Neutrophil (primary cell): Measurements from ENCODE around the gene PCSK6.

ENCODE experiments used
- H3K27ac ChIP-seq: fragments of 200-600 bp; sonication (generic); 2 replicates; pipeline ENCODE4 v1.5.1; 2016; ENCODE audit warnings: mild to moderate bottlenecking, moderate library complexity
- H3K27me3 ChIP-seq: fragments of 200-600 bp; sonication (generic); 2 replicates; pipeline ENCODE4 v1.6.0; 2016; ENCODE audit warnings: mild to moderate bottlenecking
- H3K36me3 ChIP-seq: fragments of 200-600 bp; sonication (generic); 2 replicates; pipeline ENCODE4 v1.5.1; 2017
- H3K4me1 ChIP-seq, 2 experiments: fragments of 200-600 bp in 1 of 2; sonication (generic) in 1 of 2; 1 replicate in 1 of 2; 2 replicates in 1 of 2; pipeline versions ENCODE4 v1.5.1 to v1.6.1; 2013 to 2016; ENCODE audit warnings: low read depth in 1 of 2, low read length in 1 of 2, mild to moderate bottlenecking in 1 of 2, moderate library complexity in 1 of 2; ENCODE audit not compliant: control insufficient read depth in 1 of 2, insufficient read depth in 1 of 2
- H3K4me3 ChIP-seq, 2 experiments: fragments of 200-600 bp in 1 of 2; sonication (generic) in 1 of 2; 1 replicate in 1 of 2; 2 replicates in 1 of 2; pipeline ENCODE4 v1.5.1; 2013 to 2016; ENCODE audit warnings: low read depth in 1 of 2, low read length in 1 of 2, mild to moderate bottlenecking in 1 of 2, moderate library complexity in 1 of 2
- H3K9me3 ChIP-seq: fragments of 200-600 bp; sonication (generic); 2 replicates; pipeline ENCODE4 v1.5.1; 2016
- CTCF ChIP-seq: fragments of 200-600 bp; sonication (generic); IDR thresholded peaks from 2 replicates; pipeline ENCODE4 v1.5.1; 2016; ENCODE audit warnings: antibody characterized with exemption

PCSK6 gene

GRCh38 chr15:101536166-101536874 lies 46.8 kb upstream of the PCSK6 start:
- no peak overlapping the region for H3K4me3 ChIP-seq
- H3K36me3 ChIP-seq = no peaks in the 10 kb centered on the region
- H3K27ac ChIP-seq = no peak overlapping the region
- TF ChIP-seq CTCF = no peak
- H3K4me1 ChIP-seq = no peaks in the 10 kb centered on the region
- no peaks in the 10 kb centered on the region for H3K9me3 ChIP-seq
- H3K27me3 ChIP-seq = no peaks in the 10 kb centered on the region

- no peaks in the 10 kb centered on the region for H3K4me1 ChIP-seq
- no peaks in the 10 kb centered on the region for H3K27me3 ChIP-seq
- no peaks in the 10 kb centered on the region for H3K36me3 ChIP-seq
- H3K4me3 ChIP-seq = no peak overlapping the region
- no peak for TF ChIP-seq CTCF
- no peaks in the 10 kb centered on the region for H3K9me3 ChIP-seq
- H3K27ac ChIP-seq = no peak overlapping the region
Measured at GRCh38 chr15:101535170-101535902, 45.8 kb upstream of the PCSK6 start.

DNA sequence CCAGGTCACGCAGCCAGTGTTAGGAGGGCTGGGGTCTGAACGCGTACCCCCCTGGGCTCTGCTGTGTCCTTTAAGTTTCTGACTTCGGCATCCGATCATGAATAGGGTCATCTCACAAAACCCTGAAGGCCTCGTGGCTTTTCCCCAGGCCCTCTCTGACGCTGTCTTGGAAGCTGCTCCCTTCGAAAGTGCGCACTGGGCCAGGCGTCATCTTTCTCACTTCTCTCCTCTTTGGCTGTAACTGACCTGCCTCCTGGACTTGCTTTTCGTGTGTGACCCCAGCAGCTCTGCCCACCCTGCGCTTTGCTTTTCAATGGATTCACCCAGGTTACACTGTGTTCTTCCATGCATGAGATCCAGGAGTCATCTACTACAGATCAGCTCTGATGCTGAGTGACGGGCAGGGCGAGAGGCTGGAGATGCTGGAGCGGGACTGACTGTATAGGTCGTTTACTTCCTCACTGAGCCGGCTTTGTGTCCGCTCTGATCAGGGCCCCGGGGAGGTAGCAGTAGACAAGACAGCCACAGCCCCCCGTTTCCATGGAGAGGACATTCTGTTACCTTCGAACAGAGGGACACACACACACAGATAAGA lies 45.0 kb upstream of the PCSK6 start:
- Histone ChIP-seq H3K27me3 (no peaks in the 10 kb centered on the region), H3K36me3 (no peaks in the 10 kb centered on the region), H3K27ac (no peak overlapping the region), H3K9me3 (no peaks in the 10 kb centered on the region), H3K4me3 (no peak overlapping the region), H3K4me1 (no peaks in the 10 kb centered on the region)
- TF ChIP-seq CTCF = no peak

DNA sequence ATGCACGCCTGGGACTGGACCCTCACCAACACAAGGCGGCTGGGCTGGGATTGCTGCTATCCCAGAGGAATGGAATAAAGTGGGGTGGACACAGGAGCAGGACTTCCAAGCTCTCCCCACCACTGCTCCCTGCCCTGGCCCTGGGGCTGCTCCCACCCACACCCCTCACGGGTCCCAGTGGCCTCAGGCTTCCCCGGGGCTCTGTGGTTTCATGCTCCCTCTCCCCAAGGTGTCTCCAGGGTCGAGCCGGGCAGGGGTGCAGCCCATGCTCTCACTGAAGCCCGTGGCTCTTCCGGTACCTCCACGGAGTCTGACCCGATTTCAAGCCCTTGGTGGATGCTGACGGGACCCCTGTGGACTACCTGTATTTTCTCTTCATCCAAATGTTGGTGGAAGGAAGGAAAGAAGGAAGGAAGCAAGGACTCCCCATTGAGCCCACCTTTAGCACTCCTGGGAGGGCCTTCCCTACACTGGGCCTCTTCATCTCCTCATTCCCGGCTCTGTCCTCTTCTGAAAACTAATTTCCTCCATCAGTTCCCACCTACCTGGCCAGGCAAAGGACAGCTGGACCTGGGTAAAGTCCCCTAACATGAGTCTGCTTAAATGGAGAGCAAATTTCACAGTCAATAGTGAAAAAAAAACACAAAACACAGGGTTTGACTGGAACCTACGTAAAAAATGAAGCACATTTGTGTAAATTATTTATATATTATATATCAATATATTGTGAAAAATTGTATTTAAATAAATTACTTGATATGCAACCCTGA lies 44.0 kb upstream of the PCSK6 start:
- Histone ChIP-seq H3K27ac (no peak overlapping the region), H3K36me3 (no peaks in the 10 kb centered on the region), H3K4me3 (no peak overlapping the region), H3K4me1 (no peaks in the 10 kb centered on the region), H3K27me3 (no peaks in the 10 kb centered on the region), H3K9me3 (no peaks in the 10 kb centered on the region)
- no peak for TF ChIP-seq CTCF

- Histone ChIP-seq H3K9me3 (no peaks in the 10 kb centered on the region), H3K36me3 (no peaks in the 10 kb centered on the region), H3K4me1 (peaks cover 4 to 7% of the 10 kb centered on the region in 2 experiments), H3K27ac (no peak overlapping the region), H3K27me3 (peaks cover 6% of the 10 kb centered on the region), H3K4me3 (no peak overlapping the region)
- TF ChIP-seq CTCF = no peak
Measured at GRCh38 chr15:101532865-101533264, 43.4 kb upstream of the PCSK6 start.
